ENCODE results near the gene ZNF579. TPM values are rescaled to one million over a fixed set of nuclear protein-coding genes. Genes with fewer than 3 reads are reported as not detected.

Gene ZNF579
- polyA plus RNA-seq, 1 donor (not counting 4 experiments of a cell fraction or from before 2014, with no cell fraction given), result 1.5 TPM

GRCh38 chr19:55544776-55545439 is 35.7 kb downstream of the ZNF579 start:
- Histone ChIP-seq H2AFZ (ENCODE audit: control insufficient read depth, low read length) (no peak overlapping the region), H3K79me2 (ENCODE audit: control insufficient read depth, insufficient read depth, low read length) (no peaks in the 10 kb centered on the region), H3K9me3 (ENCODE audit: control insufficient read depth, low read depth, low read length) (no peaks in the 10 kb centered on the region), H3K4me3 (ENCODE audit: control insufficient read depth in 2 of 3, extremely low read depth in 1 of 3, insufficient read depth in 2 of 3, low read depth in 1 of 3, low read length in 3 of 3) (no peak overlapping the region), H3K36me3 (ENCODE audit: control insufficient read depth in 2 of 2, extremely low read depth in 1 of 2, insufficient read depth in 2 of 2, low read length in 2 of 2) (no peaks in the 10 kb centered on the region), H3K4me2 (ENCODE audit: control insufficient read depth, extremely low read depth, insufficient read depth, low read depth, low read length) (no peak overlapping the region), H4K20me1 (ENCODE audit: control insufficient read depth, extremely low read depth, insufficient read depth, low read length) (no peaks in the 10 kb centered on the region), H3K27ac (ENCODE audit: control insufficient read depth, insufficient read depth, low read length) (no peak overlapping the region), H3K4me1 (ENCODE audit: control insufficient read depth, extremely low read depth, insufficient read depth, low read length) (peaks cover 3% of the 10 kb centered on the region), H3K27me3 (ENCODE audit: control insufficient read depth, extremely low read depth, insufficient read depth, low read length) (no peaks in the 10 kb centered on the region), H3K9me1 (ENCODE audit: control insufficient read depth, extremely low read depth, insufficient read depth, low read length) (no peaks in the 10 kb centered on the region), H3K9ac (ENCODE audit: control insufficient read depth, extremely low read depth, insufficient read depth, low read length) (no peak overlapping the region)
- DNase-seq (ENCODE audit: low read depth, low spot score) (no peak), FAIRE-seq (no peak)
- dilution Hi-C loops (cut with MboI; ENCODE audit: extremely low pct_ligation_motif_present, low sequenced_read_pairs), result no loop called here
- TF ChIP-seq EZH2 (IDR thresholded peaks at IDR 0.05; ENCODE audit: low read length) (no peak), CTCF (optimal IDR thresholded peaks at IDR 0.05 in 1 of 3, IDR thresholded peaks at IDR 0.05 in 1 of 3, conservative IDR thresholded peaks at IDR 0.05 in 1 of 3; ENCODE audit: extremely low read depth in 1 of 3, insufficient read depth in 2 of 3, low read length in 3 of 3) (no peak)

- no peaks in the 10 kb centered on the region for H3K27me3 ChIP-seq (ENCODE audit: control insufficient read depth, extremely low read depth, insufficient read depth, low read length)
- no peak overlapping the region for H3K4me2 ChIP-seq (ENCODE audit: control insufficient read depth, extremely low read depth, insufficient read depth, low read depth, low read length)
- H3K4me3 ChIP-seq (ENCODE audit: control insufficient read depth in 2 of 3, extremely low read depth in 1 of 3, insufficient read depth in 2 of 3, low read depth in 1 of 3, low read length in 3 of 3), result no peak overlapping the region
- dilution Hi-C loops (cut with MboI; ENCODE audit: extremely low pct_ligation_motif_present, low sequenced_read_pairs), result no loop called here
- DNase-seq (ENCODE audit: low read depth, low spot score) (no peak), FAIRE-seq (no peak)
- no peaks in the 10 kb centered on the region for H3K79me2 ChIP-seq (ENCODE audit: control insufficient read depth, insufficient read depth, low read length)
- TF ChIP-seq EZH2 (IDR thresholded peaks at IDR 0.05; ENCODE audit: low read length) (no peak), CTCF (optimal IDR thresholded peaks at IDR 0.05 in 1 of 3, IDR thresholded peaks at IDR 0.05 in 1 of 3, conservative IDR thresholded peaks at IDR 0.05 in 1 of 3; ENCODE audit: extremely low read depth in 1 of 3, insufficient read depth in 2 of 3, low read length in 3 of 3) (no peak)
- no peak overlapping the region for H3K27ac ChIP-seq (ENCODE audit: control insufficient read depth, insufficient read depth, low read length)
- H3K36me3 ChIP-seq (ENCODE audit: control insufficient read depth in 2 of 2, extremely low read depth in 1 of 2, insufficient read depth in 2 of 2, low read length in 2 of 2), result no peaks in the 10 kb centered on the region
- no peak overlapping the region for H3K9ac ChIP-seq (ENCODE audit: control insufficient read depth, extremely low read depth, insufficient read depth, low read length)
- H3K4me1 ChIP-seq (ENCODE audit: control insufficient read depth, extremely low read depth, insufficient read depth, low read length), result no peaks in the 10 kb centered on the region
- no peaks in the 10 kb centered on the region for H3K9me1 ChIP-seq (ENCODE audit: control insufficient read depth, extremely low read depth, insufficient read depth, low read length)
- H3K9me3 ChIP-seq (ENCODE audit: control insufficient read depth, low read depth, low read length), result no peaks in the 10 kb centered on the region
- H2AFZ ChIP-seq (ENCODE audit: control insufficient read depth, low read length), result no peak overlapping the region
- no peaks in the 10 kb centered on the region for H4K20me1 ChIP-seq (ENCODE audit: control insufficient read depth, extremely low read depth, insufficient read depth, low read length)
Measured at GRCh38 chr19:55544014-55544413, 36.6 kb downstream of the ZNF579 start.
